Fibroblast of pulmonary artery (primary cell): Measurements from ENCODE around the gene CAMK1D.

Source experiments
- DNase-seq: peaks from one replicate; pipeline ENCODE4 v3.0.0-alpha.2; 2010; ENCODE audit warnings: low read depth
- H3K4me3 ChIP-seq: replicated peaks from 2 replicates; pipeline ENCODE4 v1.5.1; 2011; ENCODE audit warnings: low read depth, mild to moderate bottlenecking, control low read depth, low read length, moderate library complexity
- CTCF ChIP-seq: IDR thresholded peaks from 2 replicates; pipeline ENCODE4 v1.5.1; 2011; ENCODE audit warnings: mild to moderate bottlenecking, control low read depth, low read length, inconsistent platforms; ENCODE audit errors: missing control alignments

Gene CAMK1D

GRCh38 chr10:12529976-12530375, 180.6 kb downstream of the CAMK1D start:
- no peak overlapping the region for H3K4me3 ChIP-seq
- no peak for DNase-seq
- no peak for TF ChIP-seq CTCF

GRCh38 chr10:12531305-12532220, 182.2 kb downstream of the CAMK1D start:
- no peak overlapping the region for H3K4me3 ChIP-seq
- peak; percentile 12 for DNase-seq
- no peak for TF ChIP-seq CTCF

DNA sequence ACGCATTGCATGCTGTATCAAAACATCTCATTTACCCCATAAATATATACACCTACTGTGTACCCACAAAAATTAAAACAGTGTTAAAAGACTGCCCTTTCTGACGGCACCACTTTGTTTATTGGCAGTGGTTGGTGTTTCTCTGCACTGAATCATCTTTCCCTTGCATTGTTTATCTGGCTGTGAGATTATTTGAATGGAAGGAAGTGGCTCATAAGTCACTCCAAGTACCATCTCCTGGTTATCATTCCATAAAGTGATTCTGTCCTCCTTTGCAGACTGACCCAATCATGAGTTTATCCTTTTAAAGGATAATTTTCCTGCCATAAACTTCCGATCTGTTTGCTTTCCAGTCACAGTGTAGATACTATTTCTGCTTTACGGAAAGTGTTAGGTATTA, 183.8 kb downstream of the CAMK1D start:
- no peak for TF ChIP-seq CTCF
- no peak overlapping the region for H3K4me3 ChIP-seq
- peak; percentile 22 for DNase-seq

DNA sequence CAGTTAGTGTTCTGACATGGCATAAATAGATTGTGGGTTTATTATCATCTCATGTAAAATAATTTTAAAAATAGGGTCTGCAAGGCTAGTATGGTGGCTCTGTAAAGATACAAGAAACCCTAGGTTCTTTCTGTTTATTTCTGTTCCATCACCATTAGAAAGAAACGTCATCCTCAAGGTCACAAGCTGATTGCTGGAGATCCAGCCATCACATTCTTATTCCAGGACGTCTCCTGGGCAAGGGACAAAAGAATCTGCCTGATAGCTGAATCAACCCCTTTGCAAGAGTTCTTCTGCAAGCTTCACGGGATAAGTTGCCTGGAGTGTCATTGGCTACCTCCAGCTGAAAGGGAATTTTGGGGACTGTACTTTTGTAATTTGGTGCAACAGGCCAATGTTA, 184.4 kb downstream of the CAMK1D start:
- no peak for TF ChIP-seq CTCF
- no peak overlapping the region for H3K4me3 ChIP-seq
- DNase-seq = no peak

DNA sequence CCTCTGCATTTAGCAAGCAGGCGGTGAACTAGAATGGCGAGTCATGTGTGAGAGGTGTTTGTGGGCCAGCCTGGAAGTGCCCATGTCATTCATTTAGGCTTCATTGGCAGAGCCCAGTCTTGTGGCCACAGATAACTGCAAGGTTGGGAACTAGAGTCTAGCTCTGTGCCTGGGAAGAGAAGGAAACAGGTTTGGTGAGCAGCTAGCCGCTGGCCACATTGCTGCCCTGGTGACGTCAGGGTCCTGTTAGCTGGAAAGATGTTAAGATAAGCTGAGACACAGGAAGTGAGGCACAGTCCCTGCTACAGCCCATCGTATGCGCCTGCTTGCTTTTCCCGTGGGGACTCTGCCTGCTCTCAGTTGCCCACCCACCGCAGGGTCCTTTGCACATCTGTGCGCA, 185.5 kb downstream of the CAMK1D start:
- TF ChIP-seq CTCF = no peak
- H3K4me3 ChIP-seq = no peak overlapping the region
- no peak for DNase-seq

- no peak overlapping the region for H3K4me3 ChIP-seq
- TF ChIP-seq CTCF = no peak
- DNase-seq = no peak
Observed at GRCh38 chr10:12535656-12536055, 186.3 kb downstream of the CAMK1D start.
